ENCODE measurements around the gene PCGF2. TPM values are rescaled to one million over a fixed set of nuclear protein-coding genes. Genes with fewer than 3 reads are reported as not detected.
A peak's percentile ranks its signal among the peaks of the same experiment; 100 is the strongest.

Gene PCGF2
- total and polyA plus RNA-seq, 2 of the 8 experiments (the other 6 are each of a cell fraction or from before 2014, with no cell fraction given), result 42.1 to 93.3 TPM

GRCh38 chr17:38735161-38735997 lies 12.8 kb downstream of the PCGF2 start:
- peaks cover 0 to 12% (median 6%) of the 10 kb centered on the region in 4 experiments; a peak in 5 of 7 replicates for H3K4me1 ChIP-seq (replicated peaks in 1 of 4; ENCODE audit: control insufficient read depth in 3 of 4, insufficient read depth in 4 of 4, low read length in 3 of 4)
- H3K56ac ChIP-seq (replicated peaks; ENCODE audit: insufficient read length, low read depth, low read length), result no peak overlapping the region
- H2BK15ac ChIP-seq (ENCODE audit: low read length), result no peak overlapping the region
- H3K27ac ChIP-seq (ENCODE audit: low read depth, low read length), result no peak overlapping the region
- peak overlapping the region; percentile 65 for H4K8ac ChIP-seq (ENCODE audit: extremely low read depth, insufficient read depth, low read length)
- H4K91ac ChIP-seq (replicated peaks; ENCODE audit: insufficient read length, low read length), result no peak overlapping the region
- H3K18ac ChIP-seq (ENCODE audit: extremely low read depth, low read length), result no peak overlapping the region
- H4K5ac ChIP-seq (ENCODE audit: insufficient read length, low read depth, low read length), result no peak overlapping the region
- H3K79me1 ChIP-seq (ENCODE audit: low read depth, low read length), result 0 out of 2 replicates have a peak, but pooled peaks cover 5% of the 10 kb centered on the region
- H3K36me3 ChIP-seq (ENCODE audit: control insufficient read depth in 2 of 4, insufficient read depth in 4 of 4, low read length in 3 of 4), result peaks cover 2 to 30% (median 18%) of the 10 kb centered on the region in 4 experiments; a peak in 7 of 8 replicates
- H2AFZ ChIP-seq (ENCODE audit: low read length), result no peak overlapping the region
- DNase-seq (ENCODE audit: low read depth in 1 of 2, low spot score in 2 of 2), result peak in 1 of 2 experiments; percentile 93
- H3K4ac ChIP-seq (replicated peaks; ENCODE audit: insufficient read length, low read depth, low read length), result no peak overlapping the region
- H2BK20ac ChIP-seq (ENCODE audit: low read length), result no peak overlapping the region
- ChIA-PET CTCF (ENCODE audit: partially characterized antibody) (interaction anchor here (0.7 to 5.4 kb wide), 32 partner anchors 9 to 190 kb away, joined by 3 to 49 read pairs (median 7); partner anchors contain the start of genes EPOP and MLLT6), POLR2A (ENCODE audit: partially characterized antibody) (interaction anchor here (0.9 to 2.8 kb wide), 6 partner anchors 9 to 50 kb away, joined by 3 to 8 read pairs (median 5); no protein-coding TSS in a partner anchor)
- H2BK5ac ChIP-seq (ENCODE audit: low read depth, low read length), result no peak overlapping the region
- no peak overlapping the region for H3K23ac ChIP-seq (ENCODE audit: insufficient read length)
- peaks cover 0 to 13% of the 10 kb centered on the region in 2 experiments; a peak in 1 of 4 replicates for H3K79me2 ChIP-seq (ENCODE audit: control insufficient read depth in 1 of 2, insufficient read depth in 2 of 2, low read length in 2 of 2)
- H2BK120ac ChIP-seq (replicated peaks; ENCODE audit: low read depth, low read length), result no peak overlapping the region
- FAIRE-seq, result no peak
- no peak overlapping the region for H2AK5ac ChIP-seq (ENCODE audit: low read depth, low read length)
- peaks cover 7% of the 10 kb centered on the region; the same call in 1 of the 2 replicates for H3K23me2 ChIP-seq (ENCODE audit: low read depth, low read length)
- H2BK12ac ChIP-seq (ENCODE audit: low read depth, low read length), result no peak overlapping the region
- H3K27me3 ChIP-seq (replicated peaks in 1 of 4; ENCODE audit: control insufficient read depth in 3 of 4, extremely low read depth in 1 of 4, insufficient read depth in 3 of 4, low read length in 3 of 4), result no peaks in the 10 kb centered on the region
- H3K4me3 ChIP-seq (ENCODE audit: extremely low read depth in 1 of 4, insufficient read depth in 2 of 4, low read depth in 3 of 4, low read length in 4 of 4), result no peak overlapping the region
- H4K20me1 ChIP-seq (replicated peaks in 1 of 2; ENCODE audit: control insufficient read depth in 1 of 2, insufficient read depth in 2 of 2, low read length in 2 of 2), result peaks cover 14 to 51% of the 10 kb centered on the region in 2 experiments
- 73% methylated on average over 21 of the region's 23 CpGs; no CpG with 5 or more reads in 1 of the 2 experiments for WGBS, 2 experiments (ENCODE audit: extremely low coverage in 1 of 2, insufficient coverage in 1 of 2, insufficient read length in 1 of 2, insufficient replicate concordance in 2 of 2, low coverage in 1 of 2, low lambda C conversion rate in 2 of 2, missing lambda C conversion rate in 1 of 2)
- H3K14ac ChIP-seq (ENCODE audit: insufficient read length), result no peak overlapping the region
- H3K9me3 ChIP-seq (ENCODE audit: insufficient read depth in 2 of 2, low read depth in 1 of 2, low read length in 1 of 2), result no peaks in the 10 kb centered on the region
- H3K4me2 ChIP-seq (ENCODE audit: insufficient read depth in 1 of 2, low read depth in 2 of 2, low read length in 2 of 2), result no peak overlapping the region
- no peak overlapping the region for H3K9ac ChIP-seq (replicated peaks in 1 of 4; ENCODE audit: extremely low read depth in 1 of 4, low read depth in 3 of 4, low read length in 3 of 4)
- TF ChIP-seq CEBPB (IDR thresholded peaks at IDR 0.05; ENCODE audit: low read depth, low read length), result no peak
- peak; percentile 87 to 89 for TF ChIP-seq RAD21 (IDR thresholded peaks at IDR 0.05 in 1 of 2, conservative IDR thresholded peaks at IDR 0.05 in 1 of 2; ENCODE audit: low read depth in 2 of 2, low read length in 2 of 2)
- TF ChIP-seq MAX (IDR thresholded peaks at IDR 0.05), result peak; percentile 44
- TF ChIP-seq TAF1 (IDR thresholded peaks at IDR 0.05; ENCODE audit: low read depth, low read length), result no peak
- peak; percentile 51 for TF ChIP-seq CREB1 (IDR thresholded peaks at IDR 0.05)
- peak; percentile 40; the same call in 1 of the 2 replicates for TF ChIP-seq GABPA (IDR thresholded peaks at IDR 0.05; ENCODE audit: borderline replicate concordance, insufficient read depth, low read length)
- TF ChIP-seq CTCF (IDR thresholded peaks at IDR 0.05; ENCODE audit: control extremely low read depth in 1 of 3, insufficient read depth in 1 of 3, low read depth in 1 of 3, low read length in 3 of 3), result peak; percentile 85 to 99 (median 93)
- TF ChIP-seq BRCA1 (IDR thresholded peaks at IDR 0.05; ENCODE audit: low read depth, low read length), result no peak
